DND-41 (cell line): Measurements from ENCODE around the gene CDK5RAP1.

ENCODE experiments used
- EZH2 ChIP-seq: IDR thresholded peaks from 3 replicates; pipeline ENCODE4 v1.6.1; 2012; ENCODE audit warnings: borderline replicate concordance, low read depth, mild to moderate bottlenecking, moderate library complexity, low read length, inconsistent platforms; ENCODE audit not compliant: severe bottlenecking
- TF ChIP-seq, protein P1 (sequence below): IDR thresholded peaks from 2 replicates; pipeline ENCODE4 v1.5.1; 2012; ENCODE audit warnings: borderline replicate concordance, low read length, moderate library complexity, mild to moderate bottlenecking; ENCODE audit not compliant: poor library complexity, severe bottlenecking; ENCODE audit errors: extremely low read depth

DNA sequence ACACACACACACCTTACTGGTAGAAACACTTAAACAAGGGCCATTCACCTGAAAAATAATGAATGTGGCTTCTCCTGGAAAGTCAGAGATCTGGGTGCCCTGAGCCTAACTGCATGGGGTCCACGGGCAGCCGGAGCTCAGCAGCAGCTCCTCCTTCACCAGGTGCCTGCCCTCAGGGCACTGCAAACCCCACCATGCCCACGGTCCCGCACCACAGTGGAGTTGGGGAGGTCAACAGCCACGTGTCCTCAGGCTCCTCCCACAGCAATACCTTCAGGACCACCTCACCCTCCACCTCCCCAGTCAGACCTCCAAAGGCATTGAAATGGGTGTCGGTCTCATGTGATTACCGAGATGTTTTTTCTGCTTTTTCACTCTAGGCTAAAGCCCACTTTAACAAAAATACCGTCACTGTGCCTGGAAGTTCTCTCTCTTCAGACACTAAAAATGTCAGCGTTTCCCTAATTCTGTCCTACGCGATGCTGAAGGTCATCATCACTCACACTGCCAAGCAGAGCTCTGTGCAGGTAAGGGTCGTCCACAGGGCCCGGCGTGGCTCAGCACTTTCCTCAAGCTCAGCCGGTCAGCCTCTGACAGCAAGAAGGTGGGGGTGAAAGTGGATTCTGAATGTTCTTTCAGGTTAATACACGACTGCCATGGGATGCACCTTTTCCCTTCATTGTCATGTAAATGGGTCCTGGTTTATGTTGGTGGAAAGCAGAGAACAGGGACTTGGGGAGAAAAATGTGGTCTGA is 48.9 kb downstream of the CDK5RAP1 start:
- TF ChIP-seq, protein P1, sequence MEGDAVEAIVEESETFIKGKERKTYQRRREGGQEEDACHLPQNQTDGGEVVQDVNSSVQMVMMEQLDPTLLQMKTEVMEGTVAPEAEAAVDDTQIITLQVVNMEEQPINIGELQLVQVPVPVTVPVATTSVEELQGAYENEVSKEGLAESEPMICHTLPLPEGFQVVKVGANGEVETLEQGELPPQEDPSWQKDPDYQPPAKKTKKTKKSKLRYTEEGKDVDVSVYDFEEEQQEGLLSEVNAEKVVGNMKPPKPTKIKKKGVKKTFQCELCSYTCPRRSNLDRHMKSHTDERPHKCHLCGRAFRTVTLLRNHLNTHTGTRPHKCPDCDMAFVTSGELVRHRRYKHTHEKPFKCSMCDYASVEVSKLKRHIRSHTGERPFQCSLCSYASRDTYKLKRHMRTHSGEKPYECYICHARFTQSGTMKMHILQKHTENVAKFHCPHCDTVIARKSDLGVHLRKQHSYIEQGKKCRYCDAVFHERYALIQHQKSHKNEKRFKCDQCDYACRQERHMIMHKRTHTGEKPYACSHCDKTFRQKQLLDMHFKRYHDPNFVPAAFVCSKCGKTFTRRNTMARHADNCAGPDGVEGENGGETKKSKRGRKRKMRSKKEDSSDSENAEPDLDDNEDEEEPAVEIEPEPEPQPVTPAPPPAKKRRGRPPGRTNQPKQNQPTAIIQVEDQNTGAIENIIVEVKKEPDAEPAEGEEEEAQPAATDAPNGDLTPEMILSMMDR, result no peak
- no peak for TF ChIP-seq EZH2
